Stimulated activated CD4-positive, alpha-beta T cell treated with anti-CD3 and anti-CD28 coated beads, Interleukin-2, amount 100 ng/mL, for 4 hours (primary cell): ENCODE data around the gene N4BP2.
"Not testable (repeated sequence)": the region's sequence is repeated elsewhere in the genome, so short reads cannot be mapped to it uniquely, and the experiment has no call there.

Source experiments
- DNase-seq: peaks from one replicate; pipeline ENCODE4 v3.0.0-alpha.2; 2020; ENCODE audit warnings: low read depth

The N4BP2 gene

GRCh38 chr4:40087799-40088366, 31.2 kb downstream of the N4BP2 start:
- DNase-seq = no peak

- not testable (repeated sequence) for DNase-seq
These were observed 36.8 kb downstream of the N4BP2 start for GRCh38 chr4:40093400-40093799.

- no peak for DNase-seq
These were observed 42.4 kb downstream of the N4BP2 start for GRCh38 chr4:40099010-40099409.

- DNase-seq = not testable (repeated sequence)
These were observed 50.5 kb downstream of the N4BP2 start for GRCh38 chr4:40107150-40107549.

- DNase-seq = no peak
These were observed 55.6 kb downstream of the N4BP2 start for GRCh38 chr4:40112027-40112792.

GRCh38 chr4:40114206-40114605, 57.6 kb downstream of the N4BP2 start:
- no peak for DNase-seq

GRCh38 chr4:40118861-40119260, 62.2 kb downstream of the N4BP2 start:
- DNase-seq = no peak

GRCh38 chr4:40119344-40119743, 62.7 kb downstream of the N4BP2 start:
- no peak for DNase-seq

GRCh38 chr4:40121515-40121914, 64.9 kb downstream of the N4BP2 start:
- peak; percentile 11 for DNase-seq

- no peak for DNase-seq
These were observed 66.3 kb downstream of the N4BP2 start for GRCh38 chr4:40122941-40123340.

- no peak for DNase-seq
These were observed 68.0 kb downstream of the N4BP2 start for GRCh38 chr4:40124690-40125089.

GRCh38 chr4:40130401-40131036, 73.9 kb downstream of the N4BP2 start:
- no peak for DNase-seq

- no peak for DNase-seq
These were observed 76.2 kb downstream of the N4BP2 start for GRCh38 chr4:40132816-40133215.

GRCh38 chr4:40134206-40134917, 77.7 kb downstream of the N4BP2 start:
- no peak for DNase-seq

- not testable (repeated sequence) for DNase-seq
These were observed 79.6 kb downstream of the N4BP2 start for GRCh38 chr4:40136202-40136601.

GRCh38 chr4:40140196-40140595, 83.5 kb downstream of the N4BP2 start:
- no peak for DNase-seq

- not testable (repeated sequence) for DNase-seq
These were observed 83.9 kb downstream of the N4BP2 start for GRCh38 chr4:40140597-40140996.

GRCh38 chr4:40143926-40144508, 87.4 kb downstream of the N4BP2 start:
- no peak for DNase-seq

GRCh38 chr4:40144716-40145115, 88.1 kb downstream of the N4BP2 start:
- DNase-seq = no peak

GRCh38 chr4:40147490-40147889, 90.8 kb downstream of the N4BP2 start:
- not testable (repeated sequence) for DNase-seq

- peak; percentile 64 for DNase-seq
These were observed 93.3 kb downstream of the N4BP2 start for GRCh38 chr4:40149960-40150385.

- DNase-seq = no peak
These were observed 94.3 kb downstream of the N4BP2 start for GRCh38 chr4:40150932-40151331.
